HG03521 (cell line): ENCODE results near the gene PHF14.

Source experiments
- ATAC-seq: cut with Tn5 transposase; IDR thresholded peaks from one replicate; pipeline ENCODE4 v1.9.1; 2021; ENCODE audit warnings: mild to moderate bottlenecking, moderate library complexity; ENCODE audit not compliant: unreplicated experiment

Gene PHF14

GRCh38 chr7:11196143-11196542 lies 222.5 kb downstream of the PHF14 start:
- ATAC-seq, result no peak

GRCh38 chr7:11203224-11203623 lies 229.6 kb downstream of the PHF14 start:
- no peak for ATAC-seq

DNA sequence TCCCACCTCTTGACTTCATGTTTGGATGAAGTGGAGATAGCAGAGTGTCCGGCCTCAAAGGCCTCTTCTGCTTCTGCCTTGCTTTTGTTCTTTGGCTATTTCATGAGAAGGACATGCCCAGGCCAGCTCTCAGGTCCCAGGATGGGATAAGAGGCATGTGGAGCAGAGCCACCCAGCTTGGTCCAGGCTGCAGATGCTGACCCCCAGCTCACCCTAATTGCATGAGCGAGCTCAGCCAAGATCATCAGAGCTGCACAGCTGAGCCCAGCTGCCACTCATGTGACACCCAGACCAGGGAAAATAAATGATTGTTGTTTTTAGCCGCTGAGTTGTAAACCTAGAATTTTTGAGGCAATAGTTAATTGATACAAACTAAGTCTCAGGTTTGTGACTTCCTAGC lies 230.0 kb downstream of the PHF14 start:
- no peak for ATAC-seq

GRCh38 chr7:11206177-11206899 lies 232.7 kb downstream of the PHF14 start:
- no peak for ATAC-seq

GRCh38 chr7:11207565-11207964 lies 233.9 kb downstream of the PHF14 start:
- no peak for ATAC-seq

- ATAC-seq, result no peak
These were observed 235.3 kb downstream of the PHF14 start for GRCh38 chr7:11208883-11209465.

GRCh38 chr7:11210374-11210773 lies 236.7 kb downstream of the PHF14 start:
- ATAC-seq, result no peak

GRCh38 chr7:11212080-11212711 lies 238.5 kb downstream of the PHF14 start:
- peak; percentile 74 for ATAC-seq

GRCh38 chr7:11212816-11213215 lies 239.1 kb downstream of the PHF14 start:
- ATAC-seq, result no peak

GRCh38 chr7:11213266-11213665 lies 239.6 kb downstream of the PHF14 start:
- ATAC-seq, result no peak

DNA sequence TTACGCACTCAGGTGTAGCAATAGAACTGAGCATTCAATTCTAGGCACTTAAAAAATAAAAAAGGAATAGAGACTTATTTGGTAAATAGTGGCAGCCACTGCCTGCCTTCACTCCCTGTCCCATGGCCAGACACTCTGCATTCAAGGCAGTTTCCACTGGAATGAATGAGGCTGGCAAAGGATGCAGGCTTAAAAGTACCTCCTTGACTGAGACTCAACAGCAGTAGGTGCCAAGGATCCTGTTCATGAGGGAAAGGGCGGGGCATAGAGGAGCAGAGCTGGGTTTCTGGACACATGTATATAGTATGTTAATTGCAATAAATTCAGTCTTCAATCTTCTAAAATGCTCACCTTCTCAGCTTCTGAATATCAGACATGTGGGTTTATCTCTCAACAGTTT lies 242.6 kb downstream of the PHF14 start:
- no peak for ATAC-seq

- ATAC-seq, result no peak
These were observed 244.3 kb downstream of the PHF14 start for GRCh38 chr7:11217848-11218565.
